ENCODE results near the gene MTG1. TPM values are rescaled to one million over a fixed set of nuclear protein-coding genes. Genes with fewer than 3 reads are reported as not detected.

The MTG1 gene
- total and polyA plus RNA-seq, 8 donors: 17.2 to 62.9 (median 23.1) TPM

GRCh38 chr10:133462512-133463305 is 68.8 kb downstream of the MTG1 start:
- H3K9me3 ChIP-seq: no peaks in the 10 kb centered on the region
- 88 to 91% methylated on average over 10 of the region's 10 CpGs for WGBS, 2 donors
- no peak overlapping the region for H3K27ac ChIP-seq
- no peak for TF ChIP-seq CTCF (IDR thresholded peaks at IDR 0.05)
- H3K4me3 ChIP-seq: no peak overlapping the region
- DNase-seq: no peak
- ATAC-seq: no peak
- no peaks in the 10 kb centered on the region for H3K4me1 ChIP-seq
- no peaks in the 10 kb centered on the region for H3K36me3 ChIP-seq
- FAIRE-seq: no peak
- H3K27me3 ChIP-seq: no peaks in the 10 kb centered on the region
- intact Hi-C loops (cut with DNase I): no loop called here

GRCh38 chr10:133464582-133465031 is 70.7 kb downstream of the MTG1 start:
- no peak for ATAC-seq
- DNase-seq: peak in 2 of 6 donors; percentile 4 to 47
- no peak for FAIRE-seq
- no peak overlapping the region for H3K27ac ChIP-seq
- no peaks in the 10 kb centered on the region for H3K36me3 ChIP-seq
- H3K4me1 ChIP-seq: no peaks in the 10 kb centered on the region
- WGBS, 2 donors: 87 to 95% methylated on average over 12 of the region's 12 CpGs
- H3K27me3 ChIP-seq: no peaks in the 10 kb centered on the region
- TF ChIP-seq CTCF (IDR thresholded peaks at IDR 0.05): no peak
- intact Hi-C loops (cut with DNase I): no loop called here
- no peak overlapping the region for H3K4me3 ChIP-seq
- H3K9me3 ChIP-seq: no peaks in the 10 kb centered on the region

- Histone ChIP-seq H3K9me3 (no peaks in the 10 kb centered on the region), H3K27ac (no peak overlapping the region), H3K4me1 (no peaks in the 10 kb centered on the region), H3K36me3 (no peaks in the 10 kb centered on the region), H3K27me3 (no peaks in the 10 kb centered on the region), H3K4me3 (no peak overlapping the region)
- no peak for TF ChIP-seq CTCF (IDR thresholded peaks at IDR 0.05)
- no peak for FAIRE-seq
- no peak for ATAC-seq
- peak in 2 of 6 donors; percentile 5 to 43 for DNase-seq
- intact Hi-C loops (cut with DNase I): no loop called here
- 45 to 56% methylated on average over 54 to 55 of the region's 55 CpGs for WGBS, 2 donors
These were observed 71.4 kb downstream of the MTG1 start for GRCh38 chr10:133465191-133465949.

- no peak for FAIRE-seq
- Histone ChIP-seq H3K27ac (no peak overlapping the region), H3K4me3 (no peak overlapping the region), H3K4me1 (no peaks in the 10 kb centered on the region), H3K27me3 (no peaks in the 10 kb centered on the region), H3K36me3 (no peaks in the 10 kb centered on the region), H3K9me3 (no peaks in the 10 kb centered on the region)
- DNase-seq: peak in 2 of 6 donors; percentile 5 to 44
- intact Hi-C loops (cut with DNase I): no loop called here
- no peak for TF ChIP-seq CTCF (IDR thresholded peaks at IDR 0.05)
- 88 to 90% methylated on average over 7 of the region's 7 CpGs for WGBS, 2 donors
- no peak for ATAC-seq
These were observed 72.1 kb downstream of the MTG1 start for GRCh38 chr10:133465950-133466474.

Measured in pancreas (tissue), 10 donors.